Measurements from ENCODE around the gene RAB40B.
"Not testable (repeated sequence)": the region's sequence is repeated elsewhere in the genome, so short reads cannot be mapped to it uniquely, and the experiment has no call there.

The RAB40B gene

GRCh38 chr17:82665217-82665616, 33.3 kb downstream of the RAB40B start:
- DNase-seq, result no peak

DNA sequence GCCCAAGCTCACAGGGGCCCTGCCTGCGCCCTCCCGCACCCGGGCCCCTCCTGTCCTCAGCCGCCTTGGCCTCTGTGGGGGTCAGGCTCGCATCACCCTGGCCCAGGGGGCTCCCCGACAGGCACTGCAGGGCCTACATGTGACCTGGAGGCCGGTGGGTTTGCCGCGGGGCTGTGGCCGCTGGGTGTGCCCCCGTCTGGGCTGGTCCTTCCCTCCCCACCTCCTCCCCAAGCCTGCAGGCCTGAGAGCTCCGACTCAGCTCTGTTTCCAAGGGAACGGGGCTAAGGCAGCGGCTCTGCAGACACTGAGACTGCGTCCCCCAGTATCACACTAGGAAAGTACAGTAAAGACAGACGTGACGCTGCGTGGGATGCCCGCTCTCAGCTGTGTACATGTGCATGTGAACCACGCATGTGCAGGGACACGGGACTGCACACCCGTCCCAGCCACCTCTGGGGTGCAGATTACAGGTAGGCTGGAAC, 33.8 kb downstream of the RAB40B start:
- no peak for DNase-seq

- no peak for DNase-seq
Observed at GRCh38 chr17:82664276-82664575, 34.3 kb downstream of the RAB40B start.

GRCh38 chr17:82663381-82664275, 34.9 kb downstream of the RAB40B start:
- DNase-seq, result no peak

DNA sequence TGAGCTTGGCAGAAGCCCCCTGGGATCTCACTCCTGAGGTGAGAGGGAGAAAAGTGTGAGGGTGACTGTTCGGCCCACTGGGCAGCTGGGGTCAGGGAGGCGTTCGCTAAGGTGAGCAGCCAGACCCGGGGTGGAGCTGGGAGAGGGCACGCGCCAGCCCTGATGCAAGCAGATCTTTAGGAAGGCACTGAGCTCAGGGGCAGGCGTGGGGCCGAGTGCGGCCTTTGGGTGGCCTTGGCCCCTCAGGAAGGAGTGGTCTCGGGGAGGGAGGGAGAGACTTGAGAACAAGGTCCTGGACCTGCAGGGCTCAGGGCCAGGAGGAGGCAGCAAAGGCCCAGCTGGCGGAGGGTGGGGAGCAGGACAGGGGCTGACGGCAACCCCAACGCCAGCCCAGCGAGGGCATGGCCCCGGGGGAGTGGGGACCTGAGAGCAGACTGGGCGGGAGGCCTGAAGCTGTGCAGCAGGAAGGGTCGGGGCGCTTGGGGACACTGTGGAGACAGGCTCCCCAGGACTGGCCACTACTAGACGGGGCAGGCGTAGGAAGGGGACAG, 35.7 kb downstream of the RAB40B start:
- DNase-seq, result no peak

DNA sequence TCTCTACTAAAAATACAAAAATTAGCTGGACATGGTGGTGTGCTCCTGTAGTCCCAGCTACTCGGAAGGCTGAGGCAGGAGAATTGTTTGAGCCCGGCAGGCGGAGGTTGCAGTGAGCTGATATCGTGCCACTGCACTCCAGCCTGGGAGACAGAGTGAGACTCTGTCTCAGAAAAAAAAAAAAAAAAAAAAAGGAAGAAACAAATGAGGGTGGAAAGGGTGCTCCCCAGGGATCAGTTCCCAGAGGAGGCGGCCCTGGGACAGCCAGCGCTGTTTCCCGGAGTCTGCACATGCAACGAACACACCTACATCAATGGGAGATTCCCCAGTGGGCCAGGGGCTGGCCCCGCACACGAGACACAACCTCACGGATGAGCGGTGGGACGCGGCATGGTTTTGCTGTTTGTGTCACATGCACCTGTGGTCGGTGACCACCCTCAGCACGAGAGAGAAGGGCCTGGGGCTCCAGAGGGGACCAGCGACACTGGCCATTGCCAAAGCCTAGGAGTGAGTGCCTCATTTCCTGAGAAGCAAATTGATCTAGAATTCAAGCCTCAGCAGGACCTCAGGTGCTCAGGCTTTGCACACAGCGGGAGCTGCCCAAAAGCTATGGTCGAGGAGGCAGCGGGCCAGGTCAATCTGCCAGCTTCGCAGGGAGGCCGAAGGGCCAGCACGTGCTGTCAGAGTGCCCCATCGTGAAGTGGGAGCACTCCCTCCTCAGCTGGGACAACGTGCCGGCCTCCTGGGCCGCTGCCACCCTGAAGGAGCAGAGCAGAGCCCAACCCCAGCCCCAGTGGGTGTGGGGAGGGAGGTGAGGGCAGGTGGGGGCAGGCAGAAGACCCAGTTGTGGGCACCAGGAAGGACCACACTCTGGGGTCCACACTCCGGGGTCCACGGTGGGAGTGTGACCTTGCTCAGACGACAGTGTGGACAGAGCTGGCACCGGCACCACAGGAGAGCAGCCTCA, 36.5 kb downstream of the RAB40B start:
- no peak for DNase-seq

DNA sequence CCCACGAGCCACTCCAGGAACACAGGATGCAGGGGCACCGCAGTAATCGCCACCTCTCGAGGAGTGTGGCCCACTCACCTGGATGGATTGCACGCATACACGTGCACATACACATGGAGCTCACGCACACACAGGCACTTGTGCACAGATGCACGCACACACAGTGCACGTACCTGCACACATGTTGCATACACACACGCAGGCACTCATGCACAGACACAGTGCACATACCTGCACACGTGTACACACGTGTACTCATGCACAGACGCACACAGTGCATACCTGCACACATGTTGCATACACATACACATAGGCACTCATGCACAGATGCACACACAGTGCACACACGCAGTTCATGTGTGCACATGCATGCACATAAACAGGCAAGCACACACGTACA, 38.6 kb downstream of the RAB40B start:
- DNase-seq, result no peak

DNA sequence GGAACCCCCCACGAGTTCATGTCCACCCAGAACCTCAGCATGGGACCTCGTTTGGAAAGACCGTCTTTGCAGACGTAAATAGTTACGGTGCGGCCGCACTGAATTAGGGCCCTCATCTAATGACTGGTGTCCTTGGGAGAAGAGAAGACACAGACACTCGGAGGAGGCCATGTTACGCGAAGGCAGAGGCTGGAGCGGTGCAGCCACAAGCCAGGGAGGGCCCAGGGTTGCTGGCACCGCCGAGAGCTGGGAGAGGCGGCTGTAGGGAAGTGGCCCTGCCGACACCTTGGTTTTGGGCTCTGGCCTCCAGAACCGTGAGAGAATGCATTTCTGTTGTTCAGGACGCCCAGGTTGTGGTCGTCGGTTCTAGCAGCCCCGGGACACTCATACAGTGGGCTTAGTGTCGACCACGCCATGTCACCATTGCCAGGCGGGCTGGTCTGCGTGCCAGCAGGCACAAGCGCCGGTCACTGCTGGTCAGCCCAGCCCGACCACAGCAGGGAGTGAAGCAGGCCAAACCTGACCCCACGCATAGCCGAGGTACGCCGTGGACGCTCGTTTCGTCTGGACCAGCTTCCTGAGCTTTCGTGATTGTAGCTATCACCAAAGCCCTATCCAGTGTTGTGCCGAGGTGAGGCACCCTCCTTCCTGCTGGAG, 39.6 kb downstream of the RAB40B start:
- DNase-seq, result no peak

DNA sequence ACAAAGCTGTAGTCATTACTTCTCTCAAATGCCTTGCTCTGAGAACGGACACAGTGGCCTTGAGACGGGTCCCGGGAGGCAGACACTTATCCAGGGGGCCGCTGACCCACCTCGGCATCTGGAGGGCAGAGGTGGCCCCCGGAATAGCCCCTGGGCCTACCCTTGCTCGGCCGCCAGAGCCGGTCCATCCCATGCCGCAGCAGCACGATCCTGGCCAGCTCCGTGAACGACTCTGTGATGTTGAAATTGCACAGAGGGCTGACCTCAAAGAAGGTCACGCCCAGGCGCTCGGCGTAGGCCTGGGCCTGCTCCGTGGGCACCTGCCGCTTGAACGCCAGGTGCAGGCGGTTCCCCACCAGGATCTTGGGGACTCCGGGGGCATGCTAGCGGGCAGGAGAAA, 40.2 kb downstream of the RAB40B start:
- no peak for DNase-seq

DNA sequence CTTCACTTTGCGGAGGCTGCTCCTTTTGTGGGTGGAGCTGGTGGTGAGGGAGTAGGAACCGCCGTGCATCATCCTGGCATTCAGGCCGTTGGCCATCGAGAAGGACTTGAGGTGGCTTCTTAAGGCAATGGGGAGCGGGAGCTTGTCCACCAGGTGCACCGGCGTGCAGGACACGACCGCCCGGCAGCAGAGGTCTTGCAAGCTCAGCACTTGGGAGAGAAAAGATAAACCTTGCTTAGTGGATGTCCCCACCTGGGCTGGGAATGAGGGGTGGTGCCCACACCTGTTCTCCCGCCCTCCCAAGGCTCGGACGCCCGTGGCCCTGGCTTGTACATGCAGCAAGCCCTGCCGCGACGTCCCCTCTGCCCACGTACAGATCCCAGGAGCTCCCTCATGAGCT, 40.6 kb downstream of the RAB40B start:
- DNase-seq, result no peak

DNA sequence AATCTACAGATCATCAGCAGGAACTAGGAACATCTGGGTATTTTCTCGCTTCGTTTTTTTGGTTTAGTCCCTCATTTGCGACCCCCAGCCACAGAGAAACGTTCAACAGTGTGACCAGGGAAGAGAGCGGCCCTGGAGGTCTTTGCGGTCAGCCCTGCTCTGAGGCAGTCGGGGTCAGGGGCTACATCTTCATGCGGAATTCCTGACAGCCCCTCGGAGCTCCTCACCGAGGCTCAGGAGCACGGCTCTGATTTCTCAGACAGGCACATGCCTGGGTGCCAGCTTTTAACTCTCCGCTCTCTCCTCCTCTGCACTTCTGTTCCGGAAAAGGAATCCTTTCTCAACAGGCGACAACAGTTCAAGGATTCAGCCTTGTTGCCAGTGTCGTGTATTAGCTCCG, 42.2 kb downstream of the RAB40B start:
- DNase-seq, result no peak

GRCh38 chr17:82655523-82655922, 43.0 kb downstream of the RAB40B start:
- DNase-seq, result no peak

DNA sequence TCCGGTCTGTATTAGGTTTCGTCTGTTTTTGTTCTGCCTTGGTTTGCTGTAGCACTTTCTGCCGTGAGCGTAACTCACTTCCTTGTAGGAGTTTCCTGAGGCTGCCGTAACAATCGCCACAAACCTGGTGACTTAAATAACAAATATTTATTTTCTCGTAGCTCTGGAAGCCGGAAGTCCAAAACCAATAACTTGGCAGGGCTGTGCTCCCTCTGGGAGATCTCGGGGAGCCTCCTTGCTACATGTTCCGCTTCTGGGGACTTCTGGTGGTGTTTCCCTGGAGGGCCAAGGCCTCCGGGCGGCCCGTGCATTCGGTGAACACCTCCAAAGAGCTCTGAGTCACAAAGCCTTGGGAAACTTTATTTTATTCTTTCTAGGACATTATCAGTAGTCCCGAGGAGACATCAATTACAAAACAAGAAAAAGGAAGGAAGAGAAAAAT, 43.4 kb downstream of the RAB40B start:
- no peak for DNase-seq

GRCh38 chr17:82654611-82655010, 43.9 kb downstream of the RAB40B start:
- not testable (repeated sequence) for DNase-seq

DNA sequence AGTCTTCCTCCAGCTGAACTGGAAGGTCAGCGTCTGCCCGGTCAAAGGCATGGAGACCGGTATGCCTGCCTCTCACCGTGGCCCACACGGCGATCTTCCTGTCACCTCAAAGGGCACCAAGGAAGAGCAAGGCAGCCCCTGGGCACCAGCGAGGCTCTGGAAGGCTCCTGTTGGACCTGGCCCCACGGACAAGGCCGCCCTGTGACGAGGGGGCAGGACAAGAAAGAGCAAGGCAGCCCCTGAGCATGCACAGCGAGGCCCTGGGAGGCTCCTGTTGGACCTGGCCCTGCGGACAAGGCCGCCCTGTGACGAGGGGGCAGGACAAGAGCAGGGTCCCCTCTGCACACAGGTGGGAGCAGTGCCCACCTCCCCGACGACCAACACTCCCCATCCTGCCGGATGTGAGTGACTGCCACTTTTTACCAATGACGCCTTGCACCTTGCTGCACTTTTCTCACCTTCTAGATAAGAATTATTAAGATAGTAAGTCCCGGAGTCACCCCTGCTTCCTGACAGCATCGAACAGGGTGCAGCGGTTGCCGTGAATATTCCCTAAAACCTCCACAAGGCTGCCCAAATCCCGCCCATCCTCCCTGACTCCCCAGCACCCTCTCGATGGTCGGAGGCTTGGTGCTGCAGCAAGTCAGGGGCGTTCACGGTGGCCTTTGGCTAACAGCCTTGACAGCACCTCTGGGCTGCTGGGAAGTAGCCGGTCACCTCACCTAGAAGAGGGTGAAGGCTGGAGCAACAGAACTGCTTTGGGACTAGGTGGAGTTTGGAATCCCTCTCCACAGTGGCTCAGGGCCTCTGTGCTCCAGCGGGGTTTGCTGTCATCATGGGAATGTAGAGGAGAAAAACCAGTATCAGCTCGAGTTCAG, 44.6 kb downstream of the RAB40B start:
- no peak for DNase-seq

DNA sequence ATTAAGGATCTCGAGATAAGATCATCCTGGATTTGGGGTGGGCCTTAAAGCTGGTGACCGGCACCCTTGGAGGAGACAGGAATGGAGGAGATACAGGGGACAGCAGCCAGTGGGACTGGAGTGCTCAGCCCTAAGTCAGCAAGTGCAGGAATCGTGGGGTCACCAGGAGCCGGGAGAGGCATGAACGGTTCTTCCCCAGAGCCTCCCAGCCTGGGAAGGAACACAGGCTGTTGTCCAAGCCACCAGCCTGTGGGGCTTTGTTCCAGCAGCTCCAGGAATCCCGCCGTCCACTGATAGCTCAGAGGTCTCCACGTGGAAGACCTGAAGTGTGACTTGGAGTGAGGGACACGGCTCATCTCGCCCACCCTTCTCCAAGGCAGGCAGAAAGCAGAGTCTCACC, 47.8 kb downstream of the RAB40B start:
- no peak for DNase-seq

DNA sequence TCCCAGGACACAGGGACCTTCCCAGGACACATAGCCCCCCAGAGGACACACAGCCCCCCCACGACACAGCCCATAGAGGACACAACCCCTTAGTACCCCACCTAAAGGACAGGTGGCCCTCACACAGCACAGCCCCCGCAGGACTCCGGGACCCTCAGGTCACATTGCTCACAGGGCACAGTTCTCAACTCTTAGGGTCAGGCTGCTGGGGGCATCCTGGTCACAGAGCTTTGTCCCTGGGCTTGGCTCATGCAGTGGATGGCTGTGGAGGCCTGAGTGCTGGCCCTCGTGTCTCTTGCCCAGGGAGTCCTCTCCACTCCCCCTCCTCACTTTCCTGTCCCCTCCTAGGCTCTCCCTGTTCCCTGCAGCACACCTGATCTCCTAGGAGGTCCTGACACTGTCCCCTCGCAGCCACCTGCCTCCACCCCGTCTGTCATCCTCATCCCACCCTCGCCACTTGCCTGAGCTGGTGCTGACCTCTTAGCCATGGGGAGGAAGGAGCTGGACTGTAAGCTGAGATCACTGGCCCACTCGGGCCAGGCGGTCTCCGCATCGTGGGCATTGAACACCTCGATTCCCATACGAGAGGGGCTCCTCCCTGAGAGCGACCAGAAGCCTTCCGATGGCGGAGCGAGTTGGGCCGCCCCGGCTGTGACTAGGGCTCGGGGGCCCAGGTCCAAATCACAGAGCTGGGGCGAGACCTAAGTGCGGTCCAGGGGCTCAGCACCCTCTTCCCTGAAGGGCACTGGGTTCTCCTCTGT, 48.8 kb downstream of the RAB40B start:
- no peak for DNase-seq

- DNase-seq, result no peak
Observed at GRCh38 chr17:82648742-82649331, 49.7 kb downstream of the RAB40B start.

- peak; percentile 98 for DNase-seq
Observed at GRCh38 chr17:82648165-82648668, 50.3 kb downstream of the RAB40B start, which contains the start of gene WDR45B. Gene WDR45B, minus strand, starts transcription at chr17:82648444. Its CDS starts 104 bp downstream, at chr17:82648340.

DNA sequence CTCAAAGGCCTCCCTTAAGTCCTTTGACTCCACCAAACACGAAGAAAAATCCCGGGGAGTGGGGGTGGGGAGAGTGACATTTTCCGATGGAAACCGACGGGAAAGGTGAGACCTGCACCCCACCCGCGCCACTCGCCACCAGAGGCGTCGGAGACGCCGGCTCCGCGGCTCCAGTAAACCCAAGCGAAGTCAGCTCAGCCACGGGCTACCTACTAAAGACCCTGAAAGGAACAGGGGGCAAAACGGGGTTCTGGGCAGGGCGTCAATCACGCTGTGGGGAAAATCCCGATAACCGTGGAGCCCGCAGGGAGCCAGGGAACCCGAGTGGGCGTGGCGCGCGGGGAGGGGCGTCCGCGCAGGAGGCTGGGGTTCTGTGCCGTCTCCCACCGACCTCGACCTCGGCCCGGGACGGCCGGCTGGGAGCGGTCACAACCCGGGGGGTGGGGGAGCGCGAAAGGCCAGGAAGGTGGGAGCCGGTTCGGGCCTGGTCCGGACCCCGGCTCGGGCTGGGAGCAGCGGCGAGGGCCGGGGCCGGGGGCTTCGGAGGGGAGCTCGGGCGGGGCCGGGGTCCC, 50.8 kb downstream of the RAB40B start:
- no peak for DNase-seq
